ENCODE results near the gene CNNM2. TPM values are rescaled to one million over a fixed set of nuclear protein-coding genes. Genes with fewer than 3 reads are reported as not detected.

The CNNM2 gene
- total RNA-seq, 1 experiment from 2014 or later = 23.1 TPM

GRCh38 chr10:103125323-103126267 is 207.5 kb downstream of the CNNM2 start:
- no peak overlapping the region for H3K9ac ChIP-seq (ENCODE audit: low read length)
- TF ChIP-seq ZNF274 (IDR thresholded peaks at IDR 0.05; ENCODE audit: low read depth, low read length) = no peak
- TF ChIP-seq RAD21 (IDR thresholded peaks at IDR 0.05; ENCODE audit: low read depth) = no peak
- no peak for TF ChIP-seq CEBPB (IDR thresholded peaks at IDR 0.05; ENCODE audit: low read depth)
- TF ChIP-seq POLR2A (IDR thresholded peaks at IDR 0.05; ENCODE audit: borderline replicate concordance, extremely low read depth, insufficient read depth, insufficient read length) = no peak
- no peak for TF ChIP-seq SIN3A (IDR thresholded peaks at IDR 0.05; ENCODE audit: low read depth)
- TF ChIP-seq FOSL1 (IDR thresholded peaks at IDR 0.05; ENCODE audit: low read depth) = no peak
- no peak for TF ChIP-seq ZBTB33 (IDR thresholded peaks at IDR 0.05; ENCODE audit: extremely low read depth, insufficient replicate concordance, low read length)
- no peak for TF ChIP-seq CBX3 (IDR thresholded peaks at IDR 0.05; ENCODE audit: low read depth)
- TF ChIP-seq MAX (IDR thresholded peaks at IDR 0.05) = no peak
- TF ChIP-seq POLR2AphosphoS5 (IDR thresholded peaks at IDR 0.05; ENCODE audit: low read depth, low read length) = no peak
- no peak for TF ChIP-seq TCF7L2 (IDR thresholded peaks at IDR 0.05; ENCODE audit: borderline replicate concordance, extremely low read depth, insufficient read depth, insufficient read length)
- no peak for TF ChIP-seq REST (IDR thresholded peaks at IDR 0.05; ENCODE audit: low read depth)
- TF ChIP-seq ELF1 (IDR thresholded peaks at IDR 0.05; ENCODE audit: borderline replicate concordance, low read depth) = no peak
- TF ChIP-seq EGR1 (IDR thresholded peaks at IDR 0.05; ENCODE audit: low read depth) = no peak
- TF ChIP-seq CTCF (IDR thresholded peaks at IDR 0.05 in 2 of 3, conservative IDR thresholded peaks at IDR 0.05 in 1 of 3; ENCODE audit: borderline replicate concordance in 1 of 3, insufficient read depth in 1 of 3, low read depth in 2 of 3, low read length in 2 of 3) = no peak
- no peak for TF ChIP-seq SRF (IDR thresholded peaks at IDR 0.05; ENCODE audit: low read depth)
- no peak for TF ChIP-seq ATF3 (IDR thresholded peaks at IDR 0.05)
- no peak for TF ChIP-seq EZH2 (IDR thresholded peaks at IDR 0.05)
- H2AFZ ChIP-seq (ENCODE audit: low read depth, low read length, poor library complexity, severe bottlenecking) = no peak overlapping the region
- H3K36me3 ChIP-seq (ENCODE audit: control insufficient read depth in 1 of 2, insufficient read depth in 2 of 2, low read length in 2 of 2) = no peaks in the 10 kb centered on the region
- H3K4me3 ChIP-seq (replicated peaks in 1 of 2; ENCODE audit: low read depth in 1 of 2, low read length in 2 of 2) = no peak overlapping the region
- H3K27ac ChIP-seq (ENCODE audit: low read depth, low read length) = no peak overlapping the region
- no peaks in the 10 kb centered on the region for H3K9me2 ChIP-seq (ENCODE audit: insufficient read depth)
- H3K9me3 ChIP-seq (ENCODE audit: control insufficient read depth in 1 of 2, insufficient read depth in 1 of 2, low read depth in 1 of 2, low read length in 2 of 2) = no peaks in the 10 kb centered on the region
- H3K27me3 ChIP-seq (ENCODE audit: insufficient read depth, low read length) = no peaks in the 10 kb centered on the region
- ChIA-PET RAD21 (ENCODE audit: low non-redundant PET in 1 of 2, low total read pairs in 2 of 2, uncharacterized antibody in 2 of 2, unreplicated experiment in 2 of 2) (no interaction called here), CTCF (no interaction called here), POLR2A (interaction anchor here (1.0 kb wide), 1 partner anchor 19 kb away, joined by 3 read pairs; no protein-coding TSS in a partner anchor)
- intact Hi-C loops (cut with micrococcal nuclease) = no loop called here
- no peak overlapping the region for H3K4me2 ChIP-seq (ENCODE audit: low read length)
- DNase-seq (ENCODE audit: low read depth, low spot score) (no peak), ATAC-seq (no peak)
- no peaks in the 10 kb centered on the region for H3K4me1 ChIP-seq (ENCODE audit: control insufficient read depth in 1 of 2, insufficient read depth in 2 of 2, low read length in 2 of 2)
- H4K20me1 ChIP-seq (ENCODE audit: insufficient read depth) = 0 out of 2 replicates have a peak, but pooled peaks cover 12% of the 10 kb centered on the region
- no TSS peak for BruUV-seq (replicated peaks)
- H3K79me2 ChIP-seq (ENCODE audit: insufficient read depth, low read length) = peaks cover 25% of the 10 kb centered on the region
